Fibroblast of lung (primary cell): ENCODE results near the gene TMEM126A.

Source experiments
- CTCF ChIP-seq, 2 donors: IDR thresholded peaks in 1 of 2; conservative IDR thresholded peaks in 1 of 2; 1 replicate in 1 of 2; 2 replicates in 1 of 2; pipeline ENCODE4 v1.5.1; 2011 to 2012; ENCODE audit warnings: low read length in 2 of 2, control low read depth in 1 of 2, inconsistent platforms in 1 of 2, low read depth in 1 of 2, mild to moderate bottlenecking in 1 of 2
- EZH2 ChIP-seq: IDR thresholded peaks from 2 replicates; pipeline ENCODE4 v1.5.1; 2012; ENCODE audit warnings: low read length, control low read depth, mild to moderate bottlenecking; ENCODE audit errors: missing control alignments

GRCh38 chr11:85620256-85620655, 27.5 kb upstream of the TMEM126A start:
- TF ChIP-seq CTCF (conservative IDR thresholded peaks at IDR 0.05 in 1 of 2, IDR thresholded peaks at IDR 0.05 in 1 of 2; ENCODE audit: low read depth in 1 of 2, low read length in 2 of 2) (no peak), EZH2 (no peak)
